SU-DHL-6 (cell line): ENCODE data around the gene BGLAP.

Source experiments
- H2AFZ ChIP-seq: fragments of 200-600 bp; sonication (generic); 2 replicates; pipeline ENCODE4 v1.6.1; 2014; ENCODE audit warnings: low read depth, mild to moderate bottlenecking, moderate library complexity, mixed read lengths, antibody characterized with exemption, low read length; ENCODE audit not compliant: severe bottlenecking
- H3F3A ChIP-seq: fragments of 200-600 bp; shearing (Covaris generic); 2 replicates; pipeline ENCODE4 v1.6.0; 2016; ENCODE audit warnings: antibody characterized with exemption, mild to moderate bottlenecking; ENCODE audit not compliant: insufficient read depth
- H3K27ac ChIP-seq: fragments of 200-600 bp; sonication (generic); 2 replicates; pipeline ENCODE4 v1.5.1; 2016; ENCODE audit warnings: low read depth, mild to moderate bottlenecking, low read length, moderate library complexity, mixed read lengths
- H3K27me3 ChIP-seq: fragments of 200-600 bp; sonication (generic), shearing (Covaris generic); 2 replicates; pipeline ENCODE4 v1.6.0; 2014; ENCODE audit warnings: mild to moderate bottlenecking, low read length
- H3K36me3 ChIP-seq: fragments of 200-600 bp; sonication (generic); 2 replicates; pipeline ENCODE4 v1.6.1; 2014; ENCODE audit warnings: mild to moderate bottlenecking, low read length, mixed read lengths
- H3K4me2 ChIP-seq: fragments of 300-600, 200-600 bp; shearing (Covaris generic), sonication (generic); 2 replicates; pipeline ENCODE4 v1.6.0; 2014; ENCODE audit warnings: low read length, low read depth, mild to moderate bottlenecking; ENCODE audit not compliant: poor library complexity, severe bottlenecking
- H3K4me3 ChIP-seq: fragments of 200-600 bp; sonication (generic); 2 replicates; pipeline ENCODE4 v1.5.1; 2014; ENCODE audit warnings: antibody characterized with exemption, low read length, mild to moderate bottlenecking, mixed read lengths; ENCODE audit not compliant: insufficient read depth, poor library complexity, severe bottlenecking
- H3K79me2 ChIP-seq: fragments of 200-600 bp; sonication (generic); 2 replicates; pipeline ENCODE4 v1.6.1; 2014; ENCODE audit warnings: mild to moderate bottlenecking, low read length, moderate library complexity; ENCODE audit not compliant: insufficient read depth
- H3K9ac ChIP-seq: fragments of 200-600 bp; sonication (generic); 2 replicates; pipeline ENCODE4 v1.7.0; 2014; ENCODE audit warnings: mild to moderate bottlenecking, low read length
- H3K9me2 ChIP-seq: fragments of 200-600 bp; sonication (generic); replicated peaks from 2 replicates; pipeline ENCODE4 v1.6.1; 2014; ENCODE audit warnings: low read length; ENCODE audit not compliant: insufficient read depth
- H3K9me3 ChIP-seq: fragments of 200-600 bp; sonication (generic); 2 replicates; pipeline ENCODE4 v1.6.1; 2014; ENCODE audit warnings: low read length, mixed read lengths; ENCODE audit not compliant: insufficient read depth
- H4K20me1 ChIP-seq: fragments of 200-600 bp; sonication (generic); 2 replicates; pipeline ENCODE4 v1.6.1; 2014; ENCODE audit warnings: low read depth, mild to moderate bottlenecking, antibody characterized with exemption, low read length, moderate library complexity, mixed read lengths
- CTCF ChIP-seq: fragments of 200-600 bp; sonication (generic); IDR thresholded peaks from one replicate; pipeline ENCODE4 v1.5.1; 2017; ENCODE audit warnings: antibody characterized with exemption, mild to moderate bottlenecking, low read length, moderate library complexity; ENCODE audit not compliant: insufficient read depth, poor library complexity, severe bottlenecking
- EZH2phosphoT487 ChIP-seq: fragments of 200-600 bp; sonication (generic), shearing (Covaris generic); conservative IDR thresholded peaks from 2 replicates; pipeline ENCODE4 v1.6.1; 2018; ENCODE audit warnings: mild to moderate bottlenecking, antibody characterized with exemption, low read length, moderate library complexity, mixed read lengths

Gene BGLAP

GRCh38 chr1:156238248-156238647 is 3.7 kb upstream of the BGLAP start:
- H3K4me2 ChIP-seq = no peak overlapping the region
- H3K79me2 ChIP-seq = no peaks in the 10 kb centered on the region
- TF ChIP-seq EZH2phosphoT487 (no peak), CTCF (no peak)
- H3F3A ChIP-seq = no peaks in the 10 kb centered on the region
- H3K9me2 ChIP-seq = no peaks in the 10 kb centered on the region
- H3K9me3 ChIP-seq = no peaks in the 10 kb centered on the region
- H3K4me3 ChIP-seq = no peak overlapping the region
- H3K9ac ChIP-seq = no peak overlapping the region
- no peak overlapping the region for H3K27ac ChIP-seq
- H3K36me3 ChIP-seq = no peaks in the 10 kb centered on the region
- no peaks in the 10 kb centered on the region for H4K20me1 ChIP-seq
- no peaks in the 10 kb centered on the region for H3K27me3 ChIP-seq
- H2AFZ ChIP-seq = no peak overlapping the region

- Histone ChIP-seq H3K36me3 (no peaks in the 10 kb centered on the region), H3K9ac (no peak overlapping the region), H2AFZ (no peak overlapping the region), H3K79me2 (no peaks in the 10 kb centered on the region), H3F3A (no peaks in the 10 kb centered on the region), H3K27me3 (no peaks in the 10 kb centered on the region), H4K20me1 (no peaks in the 10 kb centered on the region), H3K4me3 (no peak overlapping the region), H3K9me2 (no peaks in the 10 kb centered on the region), H3K27ac (no peak overlapping the region), H3K4me2 (no peak overlapping the region), H3K9me3 (no peaks in the 10 kb centered on the region)
- TF ChIP-seq EZH2phosphoT487 (no peak), CTCF (no peak)
Measured at GRCh38 chr1:156241311-156241811, 623 bp upstream of the BGLAP start.

- Histone ChIP-seq H2AFZ (no peak overlapping the region), H3K27me3 (no peaks in the 10 kb centered on the region), H3F3A (no peaks in the 10 kb centered on the region), H3K79me2 (no peaks in the 10 kb centered on the region), H3K4me3 (no peak overlapping the region), H3K27ac (no peak overlapping the region), H3K9me3 (no peaks in the 10 kb centered on the region), H3K9ac (no peak overlapping the region), H3K9me2 (no peaks in the 10 kb centered on the region), H3K36me3 (no peaks in the 10 kb centered on the region), H3K4me2 (no peak overlapping the region), H4K20me1 (no peaks in the 10 kb centered on the region)
- no peak for TF ChIP-seq CTCF
- no peak for TF ChIP-seq EZH2phosphoT487
Measured at GRCh38 chr1:156242738-156243137, 754 bp downstream of the BGLAP start.

GRCh38 chr1:156244126-156244525 is 2.1 kb downstream of the BGLAP start:
- no peak overlapping the region for H3K4me3 ChIP-seq
- H3K79me2 ChIP-seq = no peaks in the 10 kb centered on the region
- no peaks in the 10 kb centered on the region for H3K27me3 ChIP-seq
- H3K27ac ChIP-seq = no peak overlapping the region
- H3K36me3 ChIP-seq = no peaks in the 10 kb centered on the region
- H3K9me2 ChIP-seq = no peaks in the 10 kb centered on the region
- TF ChIP-seq EZH2phosphoT487 = no peak
- no peak for TF ChIP-seq CTCF
- H2AFZ ChIP-seq = no peak overlapping the region
- H4K20me1 ChIP-seq = no peaks in the 10 kb centered on the region
- no peak overlapping the region for H3K4me2 ChIP-seq
- H3K9me3 ChIP-seq = no peaks in the 10 kb centered on the region
- H3F3A ChIP-seq = no peaks in the 10 kb centered on the region
- H3K9ac ChIP-seq = no peak overlapping the region
